HuH-7.5 (cell line): ENCODE data around the gene KLK2.

Experiments used
- DNase-seq: peaks from one replicate; pipeline ENCODE4 v3.0.0; 2011; ENCODE audit warnings: low spot score

KLK2 gene

DNA sequence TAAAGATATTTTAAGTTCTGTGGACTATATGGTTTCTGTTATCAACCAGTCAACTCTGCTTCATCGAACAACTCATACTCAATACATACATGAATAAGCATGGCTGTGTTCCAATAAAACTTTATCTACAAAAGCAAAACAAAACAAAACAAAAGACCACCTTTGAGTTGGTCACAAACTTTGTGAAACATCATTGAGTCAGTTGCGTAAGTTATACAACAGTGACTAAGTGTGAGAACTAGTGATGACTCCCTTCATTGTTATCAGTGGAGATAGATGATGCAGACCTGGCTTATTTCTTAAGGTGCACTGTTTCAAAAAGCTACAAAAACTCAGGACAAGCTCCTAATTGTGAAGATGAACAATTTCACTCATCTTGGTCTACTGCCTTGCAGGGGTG is 52.5 kb downstream of the KLK2 start:
- DNase-seq, result no peak

DNA sequence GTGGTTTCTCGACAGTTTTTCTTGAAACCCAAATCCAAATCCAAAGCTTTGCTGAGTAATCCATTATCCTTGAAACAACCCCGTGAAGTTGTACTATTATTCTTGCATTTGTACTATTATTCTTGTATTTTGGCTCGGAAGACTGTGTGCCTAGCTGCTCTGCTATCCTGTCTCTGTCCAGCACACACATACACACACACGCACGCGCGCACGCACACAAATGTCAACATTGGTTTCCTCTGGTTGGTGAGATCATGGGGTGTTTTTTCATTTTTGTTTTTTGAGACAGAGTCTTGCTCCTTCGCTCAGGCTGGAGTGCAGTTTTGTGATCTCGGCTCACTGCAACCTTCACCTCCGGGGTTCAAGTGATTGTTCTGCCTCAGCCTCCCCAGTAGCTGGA is 52.9 kb downstream of the KLK2 start:
- DNase-seq, result no peak

DNA sequence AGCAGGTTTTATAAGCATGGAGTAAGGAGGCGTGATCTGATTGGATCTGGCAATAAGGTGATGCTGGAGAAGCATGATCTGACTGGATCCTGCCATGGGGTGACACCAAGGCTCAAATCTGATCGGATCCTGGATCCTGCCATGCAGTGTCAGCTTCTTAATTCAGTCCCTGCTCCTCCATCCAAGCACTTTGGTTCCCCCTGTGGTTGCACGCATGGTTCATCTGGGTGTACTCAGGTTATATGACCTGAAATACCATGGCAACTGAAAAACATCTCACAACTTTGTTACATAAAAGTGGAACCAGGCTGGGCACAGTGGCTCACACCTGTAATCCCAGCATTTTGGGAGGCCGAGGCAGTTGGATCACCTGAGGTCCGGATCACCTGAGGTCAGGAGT is 55.6 kb downstream of the KLK2 start:
- no peak for DNase-seq
